ENCODE measurements around the gene TMEM256. TPM values are rescaled to one million over a fixed set of nuclear protein-coding genes. Genes with fewer than 3 reads are reported as not detected.

TMEM256 gene
- total and polyA plus RNA-seq, 9 of the 15 experiments (the other 6 are each of a cell fraction or from before 2014, with no cell fraction given), result 43.4 to 177 (median 68.5) TPM

DNA sequence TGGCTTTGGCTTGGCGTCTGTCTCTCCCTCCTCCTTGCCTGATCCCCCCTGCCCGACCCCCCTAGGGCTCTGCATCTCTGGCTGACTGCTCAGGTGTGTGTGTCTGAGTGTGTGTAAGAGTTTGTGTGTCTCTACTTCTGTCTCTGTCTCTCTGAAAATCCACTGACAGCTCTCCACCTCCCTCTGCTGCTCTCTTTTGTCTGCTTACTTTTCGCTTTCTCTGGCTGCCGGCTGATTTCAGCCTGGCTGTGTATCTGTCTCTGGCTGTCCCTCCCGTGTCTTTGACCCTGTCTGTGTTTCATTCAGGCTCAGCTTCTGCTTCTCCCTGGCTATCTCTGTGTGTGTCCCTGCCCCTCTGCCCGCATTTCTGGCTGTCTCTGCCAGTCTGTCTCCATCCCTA is 12.4 kb upstream of the TMEM256 start:
- Histone ChIP-seq H3K4me1 (replicated peaks in 1 of 2; ENCODE audit: control insufficient read depth in 2 of 2, insufficient read depth in 2 of 2, low read length in 2 of 2) (peaks cover 0 to 13% of the 10 kb centered on the region in 2 experiments; a peak in 2 of 5 replicates), H2AFZ (ENCODE audit: low read depth, low read length) (no peak overlapping the region), H3K9ac (ENCODE audit: insufficient read depth in 1 of 2, low read depth in 2 of 2, low read length in 2 of 2) (no peak overlapping the region), H3K27ac (ENCODE audit: extremely low read depth, low read depth, low read length) (no peak overlapping the region), H3K4me2 (ENCODE audit: insufficient read depth, low read length) (no peak overlapping the region), H3K36me3 (ENCODE audit: control insufficient read depth, insufficient read depth, low read length) (no peaks in the 10 kb centered on the region), H3K79me2 (ENCODE audit: control insufficient read depth, insufficient read depth, low read length) (no peaks in the 10 kb centered on the region), H3K4me3 (no peak overlapping the region), H3K9me1 (ENCODE audit: control insufficient read depth, insufficient read depth, low read length) (no peaks in the 10 kb centered on the region), H4K20me1 (replicated peaks; ENCODE audit: control insufficient read depth, insufficient read depth, low read length) (no peaks in the 10 kb centered on the region), H3K27me3 (ENCODE audit: control insufficient read depth in 2 of 2, insufficient read depth in 2 of 2, low read length in 2 of 2) (no peaks in the 10 kb centered on the region), H3K9me3 (replicated peaks; ENCODE audit: control insufficient read depth, insufficient read depth, low read depth, low read length) (no peaks in the 10 kb centered on the region)
- intact Hi-C loops (cut with micrococcal nuclease) (no loop called here), in situ Hi-C loops (cut with MboI) (no loop called here)
- FAIRE-seq (no peak), ATAC-seq (no peak; the same call in 2 of the 3 replicates), DNase-seq (ENCODE audit: extremely low read depth in 1 of 4, low spot score in 3 of 4) (no peak)
- BruUV-seq (replicated peaks), result no TSS peak
- ChIA-PET POLR2A (no interaction called here), CTCF (ENCODE audit: low intra/inter-chr PET ratio) (no interaction called here)
- WGBS (ENCODE audit: insufficient coverage, low coverage, missing lambda C conversion rate), result 42% methylated on average over 2 of the region's 6 CpGs
- TF ChIP-seq, protein P1, sequence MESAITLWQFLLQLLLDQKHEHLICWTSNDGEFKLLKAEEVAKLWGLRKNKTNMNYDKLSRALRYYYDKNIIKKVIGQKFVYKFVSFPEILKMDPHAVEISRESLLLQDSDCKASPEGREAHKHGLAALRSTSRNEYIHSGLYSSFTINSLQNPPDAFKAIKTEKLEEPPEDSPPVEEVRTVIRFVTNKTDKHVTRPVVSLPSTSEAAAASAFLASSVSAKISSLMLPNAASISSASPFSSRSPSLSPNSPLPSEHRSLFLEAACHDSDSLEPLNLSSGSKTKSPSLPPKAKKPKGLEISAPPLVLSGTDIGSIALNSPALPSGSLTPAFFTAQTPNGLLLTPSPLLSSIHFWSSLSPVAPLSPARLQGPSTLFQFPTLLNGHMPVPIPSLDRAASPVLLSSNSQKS (CRISPR knock-in tag; IDR thresholded peaks at IDR 0.05), result no peak
- TF ChIP-seq, protein P2, sequence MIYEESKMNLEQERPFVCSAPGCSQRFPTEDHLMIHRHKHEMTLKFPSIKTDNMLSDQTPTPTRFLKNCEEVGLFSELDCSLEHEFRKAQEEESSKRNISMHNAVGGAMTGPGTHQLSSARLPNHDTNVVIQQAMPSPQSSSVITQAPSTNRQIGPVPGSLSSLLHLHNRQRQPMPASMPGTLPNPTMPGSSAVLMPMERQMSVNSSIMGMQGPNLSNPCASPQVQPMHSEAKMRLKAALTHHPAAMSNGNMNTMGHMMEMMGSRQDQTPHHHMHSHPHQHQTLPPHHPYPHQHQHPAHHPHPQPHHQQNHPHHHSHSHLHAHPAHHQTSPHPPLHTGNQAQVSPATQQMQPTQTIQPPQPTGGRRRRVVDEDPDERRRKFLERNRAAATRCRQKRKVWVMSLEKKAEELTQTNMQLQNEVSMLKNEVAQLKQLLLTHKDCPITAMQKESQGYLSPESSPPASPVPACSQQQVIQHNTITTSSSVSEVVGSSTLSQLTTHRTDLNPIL (CRISPR knock-in tag; IDR thresholded peaks at IDR 0.05), result no peak
- TF ChIP-seq POU5F1 (IDR thresholded peaks at IDR 0.05; ENCODE audit: borderline replicate concordance, low read depth, low read length, partially characterized antibody) (no peak), RAD21 (CRISPR knock-in tag; conservative IDR thresholded peaks at IDR 0.05 in 1 of 2, IDR thresholded peaks at IDR 0.05 in 1 of 2) (peak in 1 of 2 experiments; percentile 16; a peak in 1 of 4 replicates)
- TF ChIP-seq, protein P3, sequence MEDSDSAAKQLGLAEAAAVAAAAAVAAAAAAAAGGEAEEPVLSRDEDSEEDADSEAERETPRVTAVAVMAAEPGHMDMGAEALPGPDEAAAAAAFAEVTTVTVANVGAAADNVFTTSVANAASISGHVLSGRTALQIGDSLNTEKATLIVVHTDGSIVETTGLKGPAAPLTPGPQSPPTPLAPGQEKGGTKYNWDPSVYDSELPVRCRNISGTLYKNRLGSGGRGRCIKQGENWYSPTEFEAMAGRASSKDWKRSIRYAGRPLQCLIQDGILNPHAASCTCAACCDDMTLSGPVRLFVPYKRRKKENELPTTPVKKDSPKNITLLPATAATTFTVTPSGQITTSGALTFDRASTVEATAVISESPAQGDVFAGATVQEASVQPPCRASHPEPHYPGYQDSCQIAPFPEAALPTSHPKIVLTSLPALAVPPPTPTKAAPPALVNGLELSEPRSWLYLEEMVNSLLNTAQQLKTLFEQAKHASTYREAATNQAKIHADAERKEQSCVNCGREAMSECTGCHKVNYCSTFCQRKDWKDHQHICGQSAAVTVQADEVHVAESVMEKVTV (CRISPR knock-in tag; IDR thresholded peaks at IDR 0.05), result no peak
- TF ChIP-seq, protein P4, sequence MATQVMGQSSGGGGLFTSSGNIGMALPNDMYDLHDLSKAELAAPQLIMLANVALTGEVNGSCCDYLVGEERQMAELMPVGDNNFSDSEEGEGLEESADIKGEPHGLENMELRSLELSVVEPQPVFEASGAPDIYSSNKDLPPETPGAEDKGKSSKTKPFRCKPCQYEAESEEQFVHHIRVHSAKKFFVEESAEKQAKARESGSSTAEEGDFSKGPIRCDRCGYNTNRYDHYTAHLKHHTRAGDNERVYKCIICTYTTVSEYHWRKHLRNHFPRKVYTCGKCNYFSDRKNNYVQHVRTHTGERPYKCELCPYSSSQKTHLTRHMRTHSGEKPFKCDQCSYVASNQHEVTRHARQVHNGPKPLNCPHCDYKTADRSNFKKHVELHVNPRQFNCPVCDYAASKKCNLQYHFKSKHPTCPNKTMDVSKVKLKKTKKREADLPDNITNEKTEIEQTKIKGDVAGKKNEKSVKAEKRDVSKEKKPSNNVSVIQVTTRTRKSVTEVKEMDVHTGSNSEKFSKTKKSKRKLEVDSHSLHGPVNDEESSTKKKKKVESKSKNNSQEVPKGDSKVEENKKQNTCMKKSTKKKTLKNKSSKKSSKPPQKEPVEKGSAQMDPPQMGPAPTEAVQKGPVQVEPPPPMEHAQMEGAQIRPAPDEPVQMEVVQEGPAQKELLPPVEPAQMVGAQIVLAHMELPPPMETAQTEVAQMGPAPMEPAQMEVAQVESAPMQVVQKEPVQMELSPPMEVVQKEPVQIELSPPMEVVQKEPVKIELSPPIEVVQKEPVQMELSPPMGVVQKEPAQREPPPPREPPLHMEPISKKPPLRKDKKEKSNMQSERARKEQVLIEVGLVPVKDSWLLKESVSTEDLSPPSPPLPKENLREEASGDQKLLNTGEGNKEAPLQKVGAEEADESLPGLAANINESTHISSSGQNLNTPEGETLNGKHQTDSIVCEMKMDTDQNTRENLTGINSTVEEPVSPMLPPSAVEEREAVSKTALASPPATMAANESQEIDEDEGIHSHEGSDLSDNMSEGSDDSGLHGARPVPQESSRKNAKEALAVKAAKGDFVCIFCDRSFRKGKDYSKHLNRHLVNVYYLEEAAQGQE (IDR thresholded peaks at IDR 0.05; ENCODE audit: borderline replicate concordance), result peak; percentile 27; the same call in 1 of the 2 replicates
- TF ChIP-seq, protein P4 (CRISPR knock-in tag; IDR thresholded peaks at IDR 0.05; ENCODE audit: low read depth), result no peak
